Mammary epithelial cell (primary cell): Measurements from ENCODE around the gene DIO1.

Source experiments
- CTCF ChIP-seq, 2 donors: IDR thresholded peaks in 1 of 2; conservative IDR thresholded peaks in 1 of 2; 2 replicates each; pipeline ENCODE4 v1.5.1; 2011 to 2012; ENCODE audit warnings: inconsistent platforms in 2 of 2, low read length in 2 of 2, mild to moderate bottlenecking in 2 of 2, control low read depth in 1 of 2, low read depth in 1 of 2; ENCODE audit not compliant: insufficient read depth in 1 of 2; ENCODE audit errors: extremely low read depth in 1 of 2
- EZH2 ChIP-seq: IDR thresholded peaks from 2 replicates; pipeline ENCODE4 v1.6.1; 2012; ENCODE audit warnings: low read length, inconsistent platforms, borderline replicate concordance

DNA sequence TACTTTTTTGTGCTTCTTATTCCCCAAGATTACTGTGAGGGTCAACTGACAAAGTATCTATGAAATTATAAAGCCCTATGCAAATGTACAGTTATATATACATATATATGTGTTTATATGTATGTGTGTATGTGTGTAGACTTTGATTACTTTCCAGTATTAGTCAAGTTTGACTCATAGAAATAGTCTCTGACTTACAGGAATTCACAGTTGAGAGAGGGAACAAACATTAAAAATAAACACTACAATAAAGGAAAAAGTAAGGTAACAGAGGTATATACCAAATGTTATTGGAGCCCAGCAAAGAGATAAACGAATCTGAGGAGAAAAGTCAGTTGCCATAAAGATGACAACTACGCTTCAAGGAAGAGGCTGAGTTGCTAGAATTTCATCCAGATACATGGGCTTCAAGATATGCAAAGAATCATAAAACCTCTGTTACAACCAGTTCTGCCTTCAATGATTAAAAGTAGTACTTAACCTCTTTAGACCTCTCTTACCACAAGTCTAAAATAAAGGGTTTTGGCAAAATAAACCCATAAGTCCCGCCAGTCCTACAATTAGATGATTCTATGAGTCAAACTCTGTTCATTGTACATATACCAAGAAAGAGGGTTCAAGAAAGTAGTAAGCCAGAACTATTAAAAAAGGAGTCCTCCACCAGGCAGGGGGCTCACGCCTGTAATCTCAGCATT is 44.3 kb downstream of the DIO1 start:
- TF ChIP-seq CTCF (conservative IDR thresholded peaks at IDR 0.05 in 1 of 2, IDR thresholded peaks at IDR 0.05 in 1 of 2; ENCODE audit: extremely low read depth in 1 of 2, insufficient read depth in 1 of 2, low read depth in 1 of 2, low read length in 2 of 2) (no peak), EZH2 (no peak)
